Measurements from ENCODE around the gene PKN2. TPM values are rescaled to one million over a fixed set of nuclear protein-coding genes. Genes with fewer than 3 reads are reported as not detected.

PKN2 gene
- total and polyA plus RNA-seq, 9 of the 15 experiments (the other 6 are each of a cell fraction or from before 2014, with no cell fraction given): 4.5 to 25.3 (median 19.2) TPM

DNA sequence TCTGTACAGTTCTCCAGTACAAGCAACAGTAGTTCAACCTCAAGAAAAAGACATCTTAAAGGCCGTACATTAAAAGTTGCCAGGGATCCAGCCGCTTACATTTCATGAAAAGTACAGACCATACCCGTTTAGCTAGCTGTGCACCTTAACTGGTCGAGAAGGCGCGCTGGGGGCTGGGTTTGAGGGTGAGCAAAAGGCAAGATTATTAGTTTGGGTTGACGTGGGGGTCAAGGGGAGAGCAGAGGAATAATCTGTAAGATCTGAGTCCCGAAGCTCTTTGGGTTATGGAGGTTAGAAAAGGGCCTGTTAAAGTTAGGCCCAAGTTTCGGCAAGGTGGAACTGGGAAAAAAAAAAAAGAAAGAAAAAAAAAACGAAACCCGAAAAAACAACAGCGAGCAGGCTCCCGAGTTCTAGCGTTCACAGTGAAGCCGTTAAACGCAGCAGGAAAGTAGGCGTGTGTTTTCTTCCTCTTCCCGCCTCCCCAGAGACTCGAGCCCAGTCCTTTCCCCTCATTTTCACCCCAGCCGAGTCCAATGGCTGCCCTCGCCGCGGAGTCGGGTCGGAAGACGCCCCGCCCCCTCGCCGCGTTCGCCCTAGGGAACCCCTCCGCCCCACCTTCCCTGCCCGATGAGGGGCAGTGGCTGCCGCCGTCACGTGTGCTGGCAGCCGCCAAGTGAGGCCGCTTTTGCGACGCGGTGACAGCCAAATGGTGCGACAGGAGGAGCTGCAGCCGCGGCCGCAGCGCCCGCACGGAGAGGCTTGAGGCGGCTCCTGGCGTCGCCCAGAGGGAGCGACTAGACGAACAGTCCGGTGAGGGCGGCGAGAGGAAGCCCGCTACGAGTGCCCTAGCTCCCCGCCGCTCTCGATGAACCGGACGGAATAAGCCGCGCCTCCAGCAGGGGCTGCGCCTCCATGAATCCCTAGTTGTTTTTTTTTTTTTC lies at the start of gene PKN2 (continued):
- TF ChIP-seq, protein P1, sequence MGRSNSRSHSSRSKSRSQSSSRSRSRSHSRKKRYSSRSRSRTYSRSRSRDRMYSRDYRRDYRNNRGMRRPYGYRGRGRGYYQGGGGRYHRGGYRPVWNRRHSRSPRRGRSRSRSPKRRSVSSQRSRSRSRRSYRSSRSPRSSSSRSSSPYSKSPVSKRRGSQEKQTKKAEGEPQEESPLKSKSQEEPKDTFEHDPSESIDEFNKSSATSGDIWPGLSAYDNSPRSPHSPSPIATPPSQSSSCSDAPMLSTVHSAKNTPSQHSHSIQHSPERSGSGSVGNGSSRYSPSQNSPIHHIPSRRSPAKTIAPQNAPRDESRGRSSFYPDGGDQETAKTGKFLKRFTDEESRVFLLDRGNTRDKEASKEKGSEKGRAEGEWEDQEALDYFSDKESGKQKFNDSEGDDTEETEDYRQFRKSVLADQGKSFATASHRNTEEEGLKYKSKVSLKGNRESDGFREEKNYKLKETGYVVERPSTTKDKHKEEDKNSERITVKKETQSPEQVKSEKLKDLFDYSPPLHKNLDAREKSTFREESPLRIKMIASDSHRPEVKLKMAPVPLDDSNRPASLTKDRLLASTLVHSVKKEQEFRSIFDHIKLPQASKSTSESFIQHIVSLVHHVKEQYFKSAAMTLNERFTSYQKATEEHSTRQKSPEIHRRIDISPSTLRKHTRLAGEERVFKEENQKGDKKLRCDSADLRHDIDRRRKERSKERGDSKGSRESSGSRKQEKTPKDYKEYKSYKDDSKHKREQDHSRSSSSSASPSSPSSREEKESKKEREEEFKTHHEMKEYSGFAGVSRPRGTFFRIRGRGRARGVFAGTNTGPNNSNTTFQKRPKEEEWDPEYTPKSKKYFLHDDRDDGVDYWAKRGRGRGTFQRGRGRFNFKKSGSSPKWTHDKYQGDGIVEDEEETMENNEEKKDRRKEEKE (IDR thresholded peaks at IDR 0.05; ENCODE audit: borderline replicate concordance in 1 of 2, control insufficient read depth in 1 of 2, low read depth in 2 of 2, low read length in 1 of 2): 0 out of 4 replicates have a peak, but pooled peaks of 1 of the 2 experiments have one; percentile 57
- no peak for TF ChIP-seq RBM22 (IDR thresholded peaks at IDR 0.05; ENCODE audit: low read depth, low read length, poor library complexity, severe bottlenecking)
- no peak for TF ChIP-seq BMI1 (IDR thresholded peaks at IDR 0.05; ENCODE audit: low read length)
- no peak for TF ChIP-seq ZNF408 (CRISPR knock-in tag; IDR thresholded peaks at IDR 0.05; ENCODE audit: low read depth)
- no peak for TF ChIP-seq GTF2A2 (tag; IDR thresholded peaks at IDR 0.05)
- TF ChIP-seq, protein P2, sequence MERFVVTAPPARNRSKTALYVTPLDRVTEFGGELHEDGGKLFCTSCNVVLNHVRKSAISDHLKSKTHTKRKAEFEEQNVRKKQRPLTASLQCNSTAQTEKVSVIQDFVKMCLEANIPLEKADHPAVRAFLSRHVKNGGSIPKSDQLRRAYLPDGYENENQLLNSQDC (CRISPR knock-in tag; IDR thresholded peaks at IDR 0.05): peak; percentile 7; the same call in 1 of the 2 replicates
- no peak for TF ChIP-seq MEF2A (IDR thresholded peaks at IDR 0.05; ENCODE audit: control insufficient read depth, low read depth, low read length)
- no peak for TF ChIP-seq ETV1 (tag; conservative IDR thresholded peaks at IDR 0.05; ENCODE audit: low read depth)
- TF ChIP-seq ZNF76 (CRISPR knock-in tag; IDR thresholded peaks at IDR 0.05; ENCODE audit: borderline replicate concordance): no peak
- TF ChIP-seq, protein P3, sequence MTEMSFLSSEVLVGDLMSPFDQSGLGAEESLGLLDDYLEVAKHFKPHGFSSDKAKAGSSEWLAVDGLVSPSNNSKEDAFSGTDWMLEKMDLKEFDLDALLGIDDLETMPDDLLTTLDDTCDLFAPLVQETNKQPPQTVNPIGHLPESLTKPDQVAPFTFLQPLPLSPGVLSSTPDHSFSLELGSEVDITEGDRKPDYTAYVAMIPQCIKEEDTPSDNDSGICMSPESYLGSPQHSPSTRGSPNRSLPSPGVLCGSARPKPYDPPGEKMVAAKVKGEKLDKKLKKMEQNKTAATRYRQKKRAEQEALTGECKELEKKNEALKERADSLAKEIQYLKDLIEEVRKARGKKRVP (CRISPR knock-in tag; IDR thresholded peaks at IDR 0.05): no peak
- no peak for TF ChIP-seq ZSCAN32 (CRISPR knock-in tag; IDR thresholded peaks at IDR 0.05)
- TF ChIP-seq, protein P4, sequence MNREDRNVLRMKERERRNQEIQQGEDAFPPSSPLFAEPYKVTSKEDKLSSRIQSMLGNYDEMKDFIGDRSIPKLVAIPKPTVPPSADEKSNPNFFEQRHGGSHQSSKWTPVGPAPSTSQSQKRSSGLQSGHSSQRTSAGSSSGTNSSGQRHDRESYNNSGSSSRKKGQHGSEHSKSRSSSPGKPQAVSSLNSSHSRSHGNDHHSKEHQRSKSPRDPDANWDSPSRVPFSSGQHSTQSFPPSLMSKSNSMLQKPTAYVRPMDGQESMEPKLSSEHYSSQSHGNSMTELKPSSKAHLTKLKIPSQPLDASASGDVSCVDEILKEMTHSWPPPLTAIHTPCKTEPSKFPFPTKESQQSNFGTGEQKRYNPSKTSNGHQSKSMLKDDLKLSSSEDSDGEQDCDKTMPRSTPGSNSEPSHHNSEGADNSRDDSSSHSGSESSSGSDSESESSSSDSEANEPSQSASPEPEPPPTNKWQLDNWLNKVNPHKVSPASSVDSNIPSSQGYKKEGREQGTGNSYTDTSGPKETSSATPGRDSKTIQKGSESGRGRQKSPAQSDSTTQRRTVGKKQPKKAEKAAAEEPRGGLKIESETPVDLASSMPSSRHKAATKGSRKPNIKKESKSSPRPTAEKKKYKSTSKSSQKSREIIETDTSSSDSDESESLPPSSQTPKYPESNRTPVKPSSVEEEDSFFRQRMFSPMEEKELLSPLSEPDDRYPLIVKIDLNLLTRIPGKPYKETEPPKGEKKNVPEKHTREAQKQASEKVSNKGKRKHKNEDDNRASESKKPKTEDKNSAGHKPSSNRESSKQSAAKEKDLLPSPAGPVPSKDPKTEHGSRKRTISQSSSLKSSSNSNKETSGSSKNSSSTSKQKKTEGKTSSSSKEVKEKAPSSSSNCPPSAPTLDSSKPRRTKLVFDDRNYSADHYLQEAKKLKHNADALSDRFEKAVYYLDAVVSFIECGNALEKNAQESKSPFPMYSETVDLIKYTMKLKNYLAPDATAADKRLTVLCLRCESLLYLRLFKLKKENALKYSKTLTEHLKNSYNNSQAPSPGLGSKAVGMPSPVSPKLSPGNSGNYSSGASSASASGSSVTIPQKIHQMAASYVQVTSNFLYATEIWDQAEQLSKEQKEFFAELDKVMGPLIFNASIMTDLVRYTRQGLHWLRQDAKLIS (CRISPR knock-in tag; IDR thresholded peaks at IDR 0.05): 0 out of 2 replicates have a peak, but pooled peaks have one; percentile 19
- TF ChIP-seq, protein P5, sequence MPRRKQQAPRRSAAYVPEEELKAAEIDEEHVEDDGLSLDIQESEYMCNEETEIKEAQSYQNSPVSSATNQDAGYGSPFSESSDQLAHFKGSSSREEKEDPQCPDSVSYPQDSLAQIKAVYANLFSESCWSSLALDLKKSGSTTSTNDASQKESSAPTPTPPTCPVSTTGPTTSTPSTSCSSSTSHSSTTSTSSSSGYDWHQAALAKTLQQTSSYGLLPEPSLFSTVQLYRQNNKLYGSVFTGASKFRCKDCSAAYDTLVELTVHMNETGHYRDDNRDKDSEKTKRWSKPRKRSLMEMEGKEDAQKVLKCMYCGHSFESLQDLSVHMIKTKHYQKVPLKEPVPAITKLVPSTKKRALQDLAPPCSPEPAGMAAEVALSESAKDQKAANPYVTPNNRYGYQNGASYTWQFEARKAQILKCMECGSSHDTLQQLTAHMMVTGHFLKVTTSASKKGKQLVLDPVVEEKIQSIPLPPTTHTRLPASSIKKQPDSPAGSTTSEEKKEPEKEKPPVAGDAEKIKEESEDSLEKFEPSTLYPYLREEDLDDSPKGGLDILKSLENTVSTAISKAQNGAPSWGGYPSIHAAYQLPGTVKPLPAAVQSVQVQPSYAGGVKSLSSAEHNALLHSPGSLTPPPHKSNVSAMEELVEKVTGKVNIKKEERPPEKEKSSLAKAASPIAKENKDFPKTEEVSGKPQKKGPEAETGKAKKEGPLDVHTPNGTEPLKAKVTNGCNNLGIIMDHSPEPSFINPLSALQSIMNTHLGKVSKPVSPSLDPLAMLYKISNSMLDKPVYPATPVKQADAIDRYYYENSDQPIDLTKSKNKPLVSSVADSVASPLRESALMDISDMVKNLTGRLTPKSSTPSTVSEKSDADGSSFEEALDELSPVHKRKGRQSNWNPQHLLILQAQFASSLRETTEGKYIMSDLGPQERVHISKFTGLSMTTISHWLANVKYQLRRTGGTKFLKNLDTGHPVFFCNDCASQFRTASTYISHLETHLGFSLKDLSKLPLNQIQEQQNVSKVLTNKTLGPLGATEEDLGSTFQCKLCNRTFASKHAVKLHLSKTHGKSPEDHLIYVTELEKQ (CRISPR knock-in tag; IDR thresholded peaks at IDR 0.05): no peak

Data from K562 (cell line).